Ovary (tissue), 3 donors: ENCODE measurements around the gene LMBR1.
"Not testable (repeated sequence)": the region's sequence is repeated elsewhere in the genome, so short reads cannot be mapped to it uniquely, and the experiment has no call there.

Source experiments
- EP300 ChIP-seq: sonication (generic); formaldehyde crosslinking; IDR thresholded peaks from one replicate; pipeline ENCODE4 v1.6.1; 2017; ENCODE audit warnings: antibody characterized with exemption
- POLR2A ChIP-seq: fragments of 450-650 bp; IDR thresholded peaks from one replicate; pipeline ENCODE4 v1.6.1; 2017; ENCODE audit warnings: antibody characterized with exemption, mild to moderate bottlenecking, moderate library complexity
- TF ChIP-seq, protein P1 (sequence below), 3 donors: fragments of 450-650 bp in 2 of 3; fragments of 200-600 bp in 1 of 3; IDR thresholded peaks; one replicate each; pipeline versions ENCODE4 v1.5.1 to v1.8.0; 2016 to 2022; ENCODE audit warnings: antibody characterized with exemption in 3 of 3, mild to moderate bottlenecking in 1 of 3
- donor health status: DM: no; HTN: no; CAD: no.

DNA sequence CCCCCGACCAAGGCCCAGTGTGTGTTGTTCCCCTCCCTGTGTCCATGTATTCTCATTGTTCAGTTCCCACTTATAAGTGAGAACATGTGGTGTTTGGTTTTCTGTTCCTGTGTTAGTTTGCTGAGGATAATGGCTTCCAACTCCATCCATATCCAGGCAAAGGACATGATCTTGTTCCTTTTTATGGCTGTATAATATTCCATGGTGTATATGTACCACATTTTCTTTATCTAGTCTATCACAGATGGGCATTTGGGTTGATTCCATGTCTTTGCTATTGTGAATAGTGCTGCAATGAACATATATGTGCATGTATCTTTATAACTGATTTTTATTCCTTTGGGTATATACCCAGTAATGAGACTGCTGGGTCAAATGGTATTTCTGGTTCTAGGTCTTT, 191.2 kb downstream of the LMBR1 start:
- TF ChIP-seq, protein P1, sequence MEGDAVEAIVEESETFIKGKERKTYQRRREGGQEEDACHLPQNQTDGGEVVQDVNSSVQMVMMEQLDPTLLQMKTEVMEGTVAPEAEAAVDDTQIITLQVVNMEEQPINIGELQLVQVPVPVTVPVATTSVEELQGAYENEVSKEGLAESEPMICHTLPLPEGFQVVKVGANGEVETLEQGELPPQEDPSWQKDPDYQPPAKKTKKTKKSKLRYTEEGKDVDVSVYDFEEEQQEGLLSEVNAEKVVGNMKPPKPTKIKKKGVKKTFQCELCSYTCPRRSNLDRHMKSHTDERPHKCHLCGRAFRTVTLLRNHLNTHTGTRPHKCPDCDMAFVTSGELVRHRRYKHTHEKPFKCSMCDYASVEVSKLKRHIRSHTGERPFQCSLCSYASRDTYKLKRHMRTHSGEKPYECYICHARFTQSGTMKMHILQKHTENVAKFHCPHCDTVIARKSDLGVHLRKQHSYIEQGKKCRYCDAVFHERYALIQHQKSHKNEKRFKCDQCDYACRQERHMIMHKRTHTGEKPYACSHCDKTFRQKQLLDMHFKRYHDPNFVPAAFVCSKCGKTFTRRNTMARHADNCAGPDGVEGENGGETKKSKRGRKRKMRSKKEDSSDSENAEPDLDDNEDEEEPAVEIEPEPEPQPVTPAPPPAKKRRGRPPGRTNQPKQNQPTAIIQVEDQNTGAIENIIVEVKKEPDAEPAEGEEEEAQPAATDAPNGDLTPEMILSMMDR (IDR thresholded peaks at IDR 0.05), result not testable (repeated sequence)
- not testable (repeated sequence) for TF ChIP-seq POLR2A, EP300
